ENCODE measurements around the gene GFOD1. TPM values are rescaled to one million over a fixed set of nuclear protein-coding genes. Genes with fewer than 3 reads are reported as not detected.

GFOD1 gene
- total RNA-seq, 1 donor from 2014 or later: 20.2 TPM

GRCh38 chr6:13488015-13488895, 855 bp upstream of the GFOD1 start:
- intact Hi-C loops (cut with DNase I): no loop called here
- Histone ChIP-seq H3K4me1 (peaks cover 34% of the 10 kb centered on the region), H3K27ac (peak overlapping the region; percentile 72), H3K27me3 (ENCODE audit: low read depth) (no peaks in the 10 kb centered on the region), H3K9me3 (no peaks in the 10 kb centered on the region), H3K4me3 (peak overlapping the region; percentile 91), H3K36me3 (no peaks in the 10 kb centered on the region)
- TF ChIP-seq CTCF (IDR thresholded peaks at IDR 0.05): no peak
- DNase-seq (peak; percentile 71), ATAC-seq (peak; percentile 11 to 12)

GRCh38 chr6:13486679-13487121, 700 bp downstream of the GFOD1 start:
- intact Hi-C loops (cut with DNase I): no loop called here
- Histone ChIP-seq H3K4me1 (peaks cover 36% of the 10 kb centered on the region), H3K9me3 (no peaks in the 10 kb centered on the region), H3K27me3 (ENCODE audit: low read depth) (no peaks in the 10 kb centered on the region), H3K4me3 (peak overlapping the region; percentile 91), H3K27ac (peak overlapping the region; percentile 88), H3K36me3 (no peaks in the 10 kb centered on the region)
- ATAC-seq (peak; percentile 62 to 72), DNase-seq (peak; percentile 84)
- no peak for TF ChIP-seq CTCF (IDR thresholded peaks at IDR 0.05)

GRCh38 chr6:13485923-13486562, 1.4 kb downstream of the GFOD1 start:
- intact Hi-C loops (cut with DNase I): no loop called here
- ATAC-seq (peak; percentile 6 to 11), DNase-seq (peak; percentile 51)
- Histone ChIP-seq H3K4me3 (peak overlapping the region; percentile 91), H3K27ac (peak overlapping the region; percentile 88), H3K9me3 (no peaks in the 10 kb centered on the region), H3K4me1 (peaks cover 36% of the 10 kb centered on the region), H3K27me3 (ENCODE audit: low read depth) (no peaks in the 10 kb centered on the region), H3K36me3 (peaks cover 4% of the 10 kb centered on the region)
- TF ChIP-seq CTCF (IDR thresholded peaks at IDR 0.05): no peak

- peak overlapping the region; percentile 91 for H3K4me3 ChIP-seq
- no peaks in the 10 kb centered on the region for H3K27me3 ChIP-seq (ENCODE audit: low read depth)
- H3K27ac ChIP-seq: no peak overlapping the region
- intact Hi-C loops (cut with DNase I): no loop called here
- peaks cover 4% of the 10 kb centered on the region for H3K36me3 ChIP-seq
- no peaks in the 10 kb centered on the region for H3K9me3 ChIP-seq
- DNase-seq (no peak), ATAC-seq (no peak)
- peaks cover 42% of the 10 kb centered on the region for H3K4me1 ChIP-seq
- no peak for TF ChIP-seq CTCF (IDR thresholded peaks at IDR 0.05)
Observed at GRCh38 chr6:13485303-13485702, 2.1 kb downstream of the GFOD1 start.

- peaks cover 47% of the 10 kb centered on the region for H3K4me1 ChIP-seq
- H3K36me3 ChIP-seq: peaks cover 4% of the 10 kb centered on the region
- H3K27me3 ChIP-seq (ENCODE audit: low read depth): no peaks in the 10 kb centered on the region
- H3K9me3 ChIP-seq: no peaks in the 10 kb centered on the region
- ATAC-seq: no peak
- no peak overlapping the region for H3K27ac ChIP-seq
- TF ChIP-seq CTCF (IDR thresholded peaks at IDR 0.05): no peak
- intact Hi-C loops (cut with DNase I): no loop called here
- DNase-seq: no peak
- peak overlapping the region; percentile 91 for H3K4me3 ChIP-seq
Observed at GRCh38 chr6:13484827-13485226, 2.6 kb downstream of the GFOD1 start.

Measured in lower lobe of right lung (tissue), 2 donors.